Activated CD8-positive, alpha-beta T cell treated with anti-CD3 and anti-CD28 coated beads for 36 hours (primary cell): ENCODE data around the gene CCDC136. TPM values are rescaled to one million over a fixed set of nuclear protein-coding genes. Genes with fewer than 3 reads are reported as not detected.

Source experiments
- ATAC-seq: fragments of 200-7000 bp; cut with Tn5 transposase; one replicate; pipeline ENCODE4 v1.10.0; 2021; ENCODE audit warnings: mild to moderate bottlenecking, moderate library complexity
- CTCF ChIA-PET: fragments of 350-600 bp; sonication (Branson Sonifier 250); formaldehyde crosslinking; loops from one replicate; lab custom pipeline; 2021; ENCODE audit warnings: antibody characterized with exemption; lab: Charles Lee
- POLR2A ChIA-PET: fragments of 350-600 bp; sonication (Branson Sonifier 250); formaldehyde crosslinking; loops from one replicate; lab custom pipeline; 2021; ENCODE audit warnings: antibody characterized with exemption; lab: Charles Lee
- DNase-seq: peaks from one replicate; pipeline ENCODE4 v3.0.0-alpha.2; 2020
- H3K27ac Mint-ChIP-seq: one replicate; pipeline ENCODE4 v1.8.0; 2021; ENCODE audit warnings: mild to moderate bottlenecking, mixed read lengths
- H3K27me3 Mint-ChIP-seq: one replicate; pipeline ENCODE4 v1.8.0; 2021; ENCODE audit warnings: mixed read lengths
- H3K36me3 Mint-ChIP-seq: one replicate; pipeline ENCODE4 v1.8.0; 2021; ENCODE audit warnings: low read depth, mixed read lengths
- H3K4me1 Mint-ChIP-seq: one replicate; pipeline ENCODE4 v1.8.0; 2021; ENCODE audit warnings: low read depth, mixed read lengths
- H3K4me3 Mint-ChIP-seq: one replicate; pipeline ENCODE4 v1.8.0; 2021; ENCODE audit warnings: mild to moderate bottlenecking, moderate library complexity, mixed read lengths
- H3K9me3 Mint-ChIP-seq: one replicate; pipeline ENCODE4 v1.8.0; 2021; ENCODE audit warnings: mixed read lengths
- CTCF ChIP-seq: fragments of 200-600 bp; IDR thresholded peaks from one replicate; pipeline ENCODE4 v1.8.0; 2022; ENCODE audit warnings: antibody characterized with exemption, mild to moderate bottlenecking
- intact Hi-C: fragments of 100-400 bp; cut with micrococcal nuclease; formaldehyde crosslinking; loops from one replicate; pipeline ENCODE4 v1.10.0; 2022
- total RNA-seq, 2 experiments: library from RNA; stranded (reverse); gene quantifications; one replicate each; pipeline ENCODE4 v1.2.3, GENCODE V29; 2021

The CCDC136 gene
- total RNA-seq, 2 experiments from 2014 or later, result 7.6 to 9.6 TPM

- CTCF ChIA-PET, result interaction anchor here (0.6 to 1.0 kb wide), 2 partner anchors 31 to 40 kb away, joined by 3 read pairs; no protein-coding TSS in a partner anchor
- no peak for TF ChIP-seq CTCF
- intact Hi-C loops, result no loop called here
- DNase-seq (no peak), ATAC-seq (no peak)
- peaks cover 37% of the 10 kb centered on the region for H3K36me3 Mint-ChIP-seq
- H3K9me3 Mint-ChIP-seq, result no peaks in the 10 kb centered on the region
- no peaks in the 10 kb centered on the region for H3K4me1 Mint-ChIP-seq
- H3K4me3 Mint-ChIP-seq, result no peak overlapping the region
- H3K27me3 Mint-ChIP-seq, result no peaks in the 10 kb centered on the region
- POLR2A ChIA-PET, result interaction anchor here (0.8 kb wide), 1 partner anchor 116 kb away, joined by 4 read pairs; no protein-coding TSS in a partner anchor
- H3K27ac Mint-ChIP-seq, result no peak overlapping the region
These were observed 24.2 kb upstream of the CCDC136 start for GRCh38 chr7:128767475-128768110.

GRCh38 chr7:128770233-128770632 lies 21.5 kb upstream of the CCDC136 start:
- Mint-ChIP-seq H3K27me3 (no peaks in the 10 kb centered on the region), H3K9me3 (no peaks in the 10 kb centered on the region), H3K4me3 (no peak overlapping the region), H3K36me3 (peaks cover 53% of the 10 kb centered on the region), H3K27ac (no peak overlapping the region), H3K4me1 (no peaks in the 10 kb centered on the region)
- ChIA-PET POLR2A (interaction anchor here (2.1 kb wide), 1 partner anchor 29 kb away, joined by 5 read pairs; no protein-coding TSS in a partner anchor), CTCF (interaction anchor here (0.8 to 1.0 kb wide), 2 partner anchors 113 kb away, joined by 3 read pairs; no protein-coding TSS in a partner anchor)
- no peak for TF ChIP-seq CTCF
- DNase-seq (no peak), ATAC-seq (no peak)
- intact Hi-C loops, result no loop called here

GRCh38 chr7:128773604-128774003 lies 18.2 kb upstream of the CCDC136 start:
- intact Hi-C loops, result no loop called here
- DNase-seq (no peak), ATAC-seq (no peak)
- Mint-ChIP-seq H3K9me3 (peaks cover 15% of the 10 kb centered on the region), H3K27me3 (no peaks in the 10 kb centered on the region), H3K27ac (no peak overlapping the region), H3K4me1 (peaks cover 12% of the 10 kb centered on the region), H3K4me3 (no peak overlapping the region), H3K36me3 (peaks cover 47% of the 10 kb centered on the region)
- ChIA-PET CTCF (no interaction called here), POLR2A (no interaction called here)
- TF ChIP-seq CTCF, result no peak

GRCh38 chr7:128774029-128774689 lies 17.6 kb upstream of the CCDC136 start:
- peaks cover 42% of the 10 kb centered on the region for H3K36me3 Mint-ChIP-seq
- TF ChIP-seq CTCF, result no peak
- intact Hi-C loops, result no loop called here
- ChIA-PET CTCF (no interaction called here), POLR2A (interaction anchor here (0.6 kb wide), 1 partner anchor 36 kb away, joined by 3 read pairs; no protein-coding TSS in a partner anchor)
- no peak overlapping the region for H3K27ac Mint-ChIP-seq
- no peaks in the 10 kb centered on the region for H3K27me3 Mint-ChIP-seq
- no peak overlapping the region for H3K4me3 Mint-ChIP-seq
- peaks cover 15% of the 10 kb centered on the region for H3K9me3 Mint-ChIP-seq
- H3K4me1 Mint-ChIP-seq, result peaks cover 12% of the 10 kb centered on the region
- DNase-seq, result no peak
- no peak for ATAC-seq

- ChIA-PET CTCF (no interaction called here), POLR2A (interaction anchor here (0.6 kb wide), 1 partner anchor 36 kb away, joined by 3 read pairs; no protein-coding TSS in a partner anchor)
- peaks cover 15% of the 10 kb centered on the region for H3K9me3 Mint-ChIP-seq
- ATAC-seq (no peak), DNase-seq (no peak)
- no peak overlapping the region for H3K27ac Mint-ChIP-seq
- H3K36me3 Mint-ChIP-seq, result peaks cover 37% of the 10 kb centered on the region
- H3K4me3 Mint-ChIP-seq, result no peak overlapping the region
- peaks cover 12% of the 10 kb centered on the region for H3K4me1 Mint-ChIP-seq
- TF ChIP-seq CTCF, result no peak
- intact Hi-C loops, result no loop called here
- no peaks in the 10 kb centered on the region for H3K27me3 Mint-ChIP-seq
These were observed 16.8 kb upstream of the CCDC136 start for GRCh38 chr7:128774921-128775320.
